AG04450 (cell line): ENCODE results near the gene LARP6. TPM values are rescaled to one million over a fixed set of nuclear protein-coding genes. Genes with fewer than 3 reads are reported as not detected.
"Not testable (repeated sequence)": the region's sequence is repeated elsewhere in the genome, so short reads cannot be mapped to it uniquely, and the experiment has no call there.

Experiments used
- CTCF ChIA-PET: fragments of 300-600, 350-600 bp; formaldehyde crosslinking; extraction: SDS; loops from one replicate; lab custom pipeline; 2022; ENCODE audit warnings: antibody characterized with exemption, inconsistent platforms; lab: Charles Lee
- POLR2A ChIA-PET: fragments of 350-600 bp; formaldehyde crosslinking; extraction: SDS; loops from one replicate; lab custom pipeline; 2021; ENCODE audit warnings: antibody characterized with exemption, inconsistent platforms; lab: Yijun Ruan, JAX
- DNase-seq: peaks from one replicate; pipeline ENCODE4 v3.0.0-alpha.2; 2011; ENCODE audit warnings: low read depth, low spot score
- H3K27ac ChIP-seq: one replicate; pipeline ENCODE4 v1.5.1; 2012; ENCODE audit warnings: low read depth, low read length, control low read depth
- H3K27me3 ChIP-seq: one replicate; pipeline ENCODE4 v1.6.0; 2012; ENCODE audit warnings: low read length; ENCODE audit not compliant: control insufficient read depth, insufficient read depth
- H3K4me3 ChIP-seq: 2 replicates; pipeline ENCODE4 v1.5.1; 2011; ENCODE audit warnings: mild to moderate bottlenecking, low read depth, low read length, control low read depth
- H3K9me3 ChIP-seq: 2 replicates; pipeline ENCODE4 v1.5.1; 2012; ENCODE audit warnings: low read length; ENCODE audit not compliant: control insufficient read depth, insufficient read depth
- polyA plus RNA-seq: library from polyadenylated mRNA; depleted of rRNA; stranded (reverse); fragments of >200 nt; gene quantifications from 2 replicates; pipeline ENCODE4 v1.2.3, GENCODE V29; 2011
- TF ChIP-seq, protein P1 (sequence below): IDR thresholded peaks from 2 replicates; pipeline ENCODE4 v1.5.1; 2011; ENCODE audit warnings: low read depth, low read length, control low read depth, inconsistent platforms

The LARP6 gene
- polyA plus RNA-seq, 1 experiment = 235 TPM

- ChIA-PET POLR2A (interaction anchor here (1.0 kb wide), 1 partner anchor 65 kb away, joined by 3 read pairs; no protein-coding TSS in a partner anchor), CTCF (interaction anchor here (1.1 kb wide), 1 partner anchor 15 kb away, joined by 5 read pairs; no protein-coding TSS in a partner anchor)
- H3K4me3 ChIP-seq = no peak overlapping the region
- H3K27me3 ChIP-seq = no peaks in the 10 kb centered on the region
- no peak overlapping the region for H3K27ac ChIP-seq
- DNase-seq = no peak
- H3K9me3 ChIP-seq = peaks cover 3% of the 10 kb centered on the region; the same call in 1 of the 2 replicates
- TF ChIP-seq, protein P1, sequence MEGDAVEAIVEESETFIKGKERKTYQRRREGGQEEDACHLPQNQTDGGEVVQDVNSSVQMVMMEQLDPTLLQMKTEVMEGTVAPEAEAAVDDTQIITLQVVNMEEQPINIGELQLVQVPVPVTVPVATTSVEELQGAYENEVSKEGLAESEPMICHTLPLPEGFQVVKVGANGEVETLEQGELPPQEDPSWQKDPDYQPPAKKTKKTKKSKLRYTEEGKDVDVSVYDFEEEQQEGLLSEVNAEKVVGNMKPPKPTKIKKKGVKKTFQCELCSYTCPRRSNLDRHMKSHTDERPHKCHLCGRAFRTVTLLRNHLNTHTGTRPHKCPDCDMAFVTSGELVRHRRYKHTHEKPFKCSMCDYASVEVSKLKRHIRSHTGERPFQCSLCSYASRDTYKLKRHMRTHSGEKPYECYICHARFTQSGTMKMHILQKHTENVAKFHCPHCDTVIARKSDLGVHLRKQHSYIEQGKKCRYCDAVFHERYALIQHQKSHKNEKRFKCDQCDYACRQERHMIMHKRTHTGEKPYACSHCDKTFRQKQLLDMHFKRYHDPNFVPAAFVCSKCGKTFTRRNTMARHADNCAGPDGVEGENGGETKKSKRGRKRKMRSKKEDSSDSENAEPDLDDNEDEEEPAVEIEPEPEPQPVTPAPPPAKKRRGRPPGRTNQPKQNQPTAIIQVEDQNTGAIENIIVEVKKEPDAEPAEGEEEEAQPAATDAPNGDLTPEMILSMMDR = no peak
Measured at GRCh38 chr15:70859322-70859908, 5.5 kb upstream of the LARP6 start.

GRCh38 chr15:70858614-70859321 is 4.8 kb upstream of the LARP6 start:
- peak overlapping the region; percentile 21 for H3K27ac ChIP-seq
- ChIA-PET CTCF (interaction anchor here (1.1 to 1.4 kb wide), 2 partner anchors 15 to 47 kb away, joined by 4 to 5 read pairs; no protein-coding TSS in a partner anchor), POLR2A (interaction anchor here (1.0 kb wide), 1 partner anchor 64 kb away, joined by 3 read pairs; no protein-coding TSS in a partner anchor)
- not testable (repeated sequence) for H3K9me3 ChIP-seq, DNase-seq, H3K4me3 ChIP-seq, H3K27me3 ChIP-seq

DNA sequence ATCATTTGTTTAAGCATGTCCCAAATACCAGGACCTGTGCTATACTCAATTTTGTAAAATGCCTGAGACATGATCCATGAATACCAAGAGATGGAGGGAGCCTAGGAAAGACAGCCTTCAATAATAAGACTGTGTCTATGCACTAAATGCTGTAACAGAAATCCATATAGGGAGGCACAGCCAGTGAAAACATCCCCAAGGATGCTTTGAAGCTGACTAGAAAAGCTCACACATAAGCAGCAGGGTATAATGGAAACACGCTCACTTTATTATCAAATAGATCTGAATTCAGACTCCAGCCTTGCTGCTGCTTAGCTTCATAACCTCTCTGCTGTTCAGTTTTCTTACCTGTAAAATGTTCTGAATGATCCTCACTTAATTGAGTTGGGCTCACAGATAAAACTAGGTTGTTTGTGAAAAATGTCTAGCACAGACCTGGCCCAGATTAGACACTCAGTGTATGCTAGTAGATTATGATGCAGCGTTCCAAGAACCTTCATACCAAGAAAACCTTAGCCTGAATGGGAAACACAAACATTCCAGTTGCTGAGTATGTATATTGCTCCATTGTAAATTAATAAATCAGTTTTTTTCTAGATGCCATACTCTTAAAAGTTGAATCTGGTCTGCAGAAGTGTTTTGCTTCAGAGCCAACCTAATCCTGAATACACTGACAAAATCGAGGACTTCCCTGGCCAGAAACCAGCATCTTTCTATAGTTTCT is 3.8 kb upstream of the LARP6 start:
- Histone ChIP-seq H3K4me3 (no peak overlapping the region), H3K27ac (peak overlapping the region; percentile 96), H3K27me3 (no peaks in the 10 kb centered on the region), H3K9me3 (peaks cover 3% of the 10 kb centered on the region; the same call in 1 of the 2 replicates)
- CTCF ChIA-PET = interaction anchor here (1.4 to 2.4 kb wide), 3 partner anchors 17 to 46 kb away, joined by 4 to 11 read pairs (median 9); no protein-coding TSS in a partner anchor
- POLR2A ChIA-PET = interaction anchor here (1.0 to 2.3 kb wide), 7 partner anchors 10 to 94 kb away, joined by 3 to 17 read pairs (median 8); partner anchors contain the start of genes THAP10 and UACA
- DNase-seq = no peak
- TF ChIP-seq, protein P1 = no peak

- peak overlapping the region; percentile 96 for H3K27ac ChIP-seq
- H3K9me3 ChIP-seq = peaks cover 1% of the 10 kb centered on the region; the same call in 1 of the 2 replicates
- peak overlapping the region; percentile 14; the same call in 1 of the 2 replicates for H3K4me3 ChIP-seq
- POLR2A ChIA-PET = interaction anchor here (1.0 to 2.3 kb wide), 10 partner anchors 10 to 93 kb away, joined by 3 to 17 read pairs (median 8); partner anchors contain the start of genes THAP10 and UACA
- TF ChIP-seq, protein P1 = no peak
- CTCF ChIA-PET = interaction anchor here (1.4 to 2.4 kb wide), 3 partner anchors 18 to 45 kb away, joined by 4 to 11 read pairs (median 9); no protein-coding TSS in a partner anchor
- DNase-seq = peak; percentile 99
- H3K27me3 ChIP-seq = no peaks in the 10 kb centered on the region
Measured at GRCh38 chr15:70856884-70857561, 3.1 kb upstream of the LARP6 start.
